GM12878 (cell line): ENCODE data around the gene HBA2. TPM values are rescaled to one million over a fixed set of nuclear protein-coding genes. Genes with fewer than 3 reads are reported as not detected.

Experiments used
- ATAC-seq: fragments of 200-7000 bp; cut with Tn5 transposase; 3 replicates; pipeline ENCODE4 v1.9.1; 2020; ENCODE audit warnings: mild to moderate bottlenecking, moderate library complexity
- BruUV-seq: library from RNA; stranded (reverse); fragments of 400-500 nt; replicated peaks from 2 replicates; lab custom pipeline; 2021; lab: Mats Ljungman, UMichigan
- CTCF ChIA-PET: fragments of 300-600 bp; sonication (Branson Sonifier 250); formaldehyde crosslinking; extraction: SDS; loops from one replicate; lab custom pipeline; 2021; ENCODE audit warnings: inconsistent platforms; lab: Yijun Ruan, JAX
- POLR2A ChIA-PET: fragments of 350-600 bp; formaldehyde crosslinking; extraction: SDS; loops from one replicate; lab custom pipeline; 2021; ENCODE audit warnings: inconsistent platforms; lab: Charles Lee
- RAD21 ChIA-PET: fragments of 300-600 bp; sonication (Branson Sonifier 250); formaldehyde crosslinking; loops from one replicate; lab custom pipeline; 2023; ENCODE audit warnings: antibody characterized with exemption; ENCODE audit not compliant: unreplicated experiment; lab: Charles Lee
- SMC1A ChIA-PET: fragments of 300-600 bp; sonication (Branson Sonifier 250); formaldehyde crosslinking; loops from one replicate; lab custom pipeline; 2023; ENCODE audit not compliant: unreplicated experiment, uncharacterized antibody; lab: Charles Lee
- DNase-seq: peaks from one replicate; pipeline ENCODE4 v3.0.0-alpha.2; 2011; ENCODE audit warnings: low read depth, low spot score
- FAIRE-seq: peaks from 3 replicates; lab custom pipeline; 2011; peaks lifted over from hg19 to GRCh38; lab: Jason Lieb, UNC
- H2AFZ ChIP-seq: 2 replicates; pipeline ENCODE4 v1.6.0; 2011; ENCODE audit warnings: low read depth, low read length, control low read depth; ENCODE audit not compliant: control insufficient read depth
- H3K27ac ChIP-seq: 2 replicates; pipeline ENCODE4 v1.5.1; 2011; ENCODE audit warnings: control low read depth; ENCODE audit not compliant: control insufficient read depth, insufficient read depth
- H3K27me3 ChIP-seq, 2 experiments: replicated peaks in 1 of 2; 2 replicates each; pipeline versions ENCODE4 v1.6.0 to v1.6.1; 2011; ENCODE audit warnings: low read length in 1 of 2; ENCODE audit not compliant: control insufficient read depth in 2 of 2, insufficient read depth in 2 of 2
- H3K36me3 ChIP-seq, 2 experiments: 2 replicates each; pipeline ENCODE4 v1.5.1; 2011; ENCODE audit warnings: low read length in 1 of 2; ENCODE audit not compliant: control insufficient read depth in 2 of 2, insufficient read depth in 2 of 2
- H3K4me1 ChIP-seq: 2 replicates; pipeline ENCODE4 v1.6.1; 2011; ENCODE audit warnings: mild to moderate bottlenecking, low read length, moderate library complexity, mixed read lengths; ENCODE audit not compliant: control insufficient read depth, insufficient read depth
- H3K4me2 ChIP-seq: 2 replicates; pipeline ENCODE4 v1.6.0; 2011; ENCODE audit warnings: control low read depth; ENCODE audit not compliant: control insufficient read depth, insufficient read depth
- H3K4me3 ChIP-seq: fragments of 200-600 bp; sonication (generic); 2 replicates; pipeline ENCODE4 v1.5.1; 2016
- H3K79me2 ChIP-seq: 2 replicates; pipeline ENCODE4 v1.6.0; 2011; ENCODE audit warnings: low read length; ENCODE audit not compliant: control insufficient read depth, insufficient read depth
- H3K9ac ChIP-seq: 2 replicates; pipeline ENCODE4 v1.8.0; 2011; ENCODE audit warnings: low read length, control low read depth, mixed read lengths; ENCODE audit not compliant: control insufficient read depth, insufficient read depth
- H3K9me3 ChIP-seq: replicated peaks from 3 replicates; pipeline ENCODE4 v1.5.1; 2011; ENCODE audit warnings: mild to moderate bottlenecking, low read length; ENCODE audit not compliant: control insufficient read depth, insufficient read depth
- H4K20me1 ChIP-seq: 2 replicates; pipeline ENCODE4 v1.6.0; 2011; ENCODE audit not compliant: control insufficient read depth, insufficient read depth
- CHD4 ChIP-seq: fragments of 200-600 bp; sonication (generic); IDR thresholded peaks from 2 replicates; pipeline ENCODE4 v1.6.1; 2016; ENCODE audit warnings: mild to moderate bottlenecking
- GABPA ChIP-seq: IDR thresholded peaks from 2 replicates; pipeline ENCODE4 v1.6.1; 2014; ENCODE audit warnings: antibody characterized with exemption, low read depth, mild to moderate bottlenecking, inconsistent platforms
- HCFC1 ChIP-seq: fragments of 150-350 bp; IDR thresholded peaks from 2 replicates; pipeline ENCODE4 v1.6.1; 2014; ENCODE audit warnings: low read length
- KLF5 ChIP-seq: fragments of 450-650 bp; IDR thresholded peaks from 2 replicates; pipeline ENCODE4 v1.6.1; 2014; ENCODE audit warnings: mild to moderate bottlenecking; ENCODE audit not compliant: partially characterized antibody
- NBN ChIP-seq: fragments of 450-650 bp; IDR thresholded peaks from 2 replicates; pipeline ENCODE4 v1.6.1; 2016
- NFYA ChIP-seq: IDR thresholded peaks from 2 replicates; pipeline ENCODE4 v1.6.1; 2011; ENCODE audit warnings: low read depth, mild to moderate bottlenecking, low read length, improper control_type of control experiment, borderline replicate concordance
- PAX8 ChIP-seq: fragments of 450-650 bp; IDR thresholded peaks from 2 replicates; pipeline ENCODE4 v1.6.1; 2017; ENCODE audit warnings: mild to moderate bottlenecking, moderate library complexity
- RCOR1 ChIP-seq: conservative IDR thresholded peaks from 2 replicates; pipeline ENCODE4 v1.6.1; 2012; ENCODE audit warnings: low read depth, low read length, improper control_type of control experiment
- TCF12 ChIP-seq: IDR thresholded peaks from 2 replicates; pipeline ENCODE4 v1.6.1; 2011; ENCODE audit warnings: low read depth, mild to moderate bottlenecking, low read length
- ZNF384 ChIP-seq: IDR thresholded peaks from 2 replicates; pipeline ENCODE4 v1.6.1; 2012; ENCODE audit warnings: low read depth, mild to moderate bottlenecking, low read length, improper control_type of control experiment, borderline replicate concordance
- WGBS: methylation state at CpG from one replicate; pipeline ENCODE4 v1.1.6; 2016; ENCODE audit warnings: low lambda C conversion rate; ENCODE audit not compliant: insufficient replicate concordance, insufficient coverage; ENCODE audit errors: missing lambda C conversion rate; 5-methylcytosine and 5-hydroxymethylcytosine counted together
- in situ Hi-C: fragments of 300-500 bp; cut with MboI; formaldehyde crosslinking; loops from 9 replicates; pipeline ENCODE4 v1.14.3; 2018; ENCODE audit warnings: mixed read lengths
- intact Hi-C: fragments of 100-400 bp; cut with micrococcal nuclease; formaldehyde crosslinking; loops from one replicate; pipeline ENCODE4 v1.14.2; 2022; ENCODE audit not compliant: unreplicated experiment
- polyA plus RNA-seq, 11 experiments: library from polyadenylated mRNA; depleted of rRNA in 4 of 11; unstranded in 6 of 11; stranded (reverse) in 5 of 11; fragments of >200 nt; fragmentation: Nextera tagmentation in 4 of 11; fragmentation: Illumina TruSeq in 1 of 11; extraction: Ambion mirVana in 4 of 11; extraction: Trizol in 1 of 11; gene quantifications; 1 replicate in 1 of 11; 2 replicates in 10 of 11; pipeline versions ENCODE4 v1.2.1 to v1.2.3, GENCODE V29; 2011 to 2016; ENCODE audit warnings: inconsistent platforms in 2 of 11, missing spikeins in 2 of 11, low read depth in 1 of 11
- total RNA-seq, 4 experiments: library from RNA; depleted of rRNA in 3 of 4; stranded (reverse); fragments of >200 nt in 3 of 4; fragmentation: Illumina TruSeq in 1 of 4; extraction: Trizol in 1 of 4; gene quantifications; 2 replicates each; pipeline versions ENCODE4 v1.2.1 to v1.2.3, GENCODE V29; 2013 to 2021
- TF ChIP-seq, protein P1 (sequence below): fragments of 450-650 bp; IDR thresholded peaks from 2 replicates; pipeline ENCODE4 v1.6.1; 2017; ENCODE audit warnings: mild to moderate bottlenecking, moderate library complexity
- TF ChIP-seq, protein P2 (sequence below): fragments of 450-650 bp; IDR thresholded peaks from 2 replicates; pipeline ENCODE4 v1.6.1; 2014; ENCODE audit warnings: mild to moderate bottlenecking
- TF ChIP-seq, protein P3 (sequence below): IDR thresholded peaks from 2 replicates; pipeline ENCODE4 v1.6.1; 2011; ENCODE audit warnings: mild to moderate bottlenecking, low read depth, low read length, moderate library complexity; ENCODE audit not compliant: insufficient replicate concordance
- TF ChIP-seq, protein P4 (sequence below): fragments of 450-650 bp; IDR thresholded peaks from 2 replicates; pipeline ENCODE4 v1.6.1; 2017; ENCODE audit warnings: mild to moderate bottlenecking, low read depth, inconsistent platforms; ENCODE audit not compliant: poor library complexity, severe bottlenecking

Gene HBA2
- total and polyA plus RNA-seq, 10 of the 15 experiments (the other 5 are each of a cell fraction or from before 2014, with no cell fraction given), result 0.30 to 0.96 (median 0.92) TPM; not detected in 7

DNA sequence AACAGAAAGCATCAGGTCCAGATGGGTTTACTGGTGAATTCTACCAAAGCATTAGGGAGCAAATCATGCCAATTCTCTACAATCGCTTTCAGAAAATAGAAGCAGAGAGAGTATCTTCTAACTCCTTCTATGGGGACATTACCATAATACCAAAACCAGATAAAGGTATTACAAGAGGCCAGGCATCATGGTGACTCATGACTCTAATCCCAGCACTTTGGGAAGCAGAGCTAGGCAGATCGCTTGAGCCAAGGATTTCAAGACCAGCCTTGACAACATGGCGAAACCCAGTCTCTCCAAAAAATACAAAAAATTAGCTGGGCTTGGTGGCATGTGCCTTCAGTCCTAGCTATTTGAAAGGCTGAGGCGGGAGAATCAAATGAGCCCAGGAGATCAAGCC is 30.6 kb downstream of the HBA2 start:
- in situ Hi-C loops (no loop called here), intact Hi-C loops (no loop called here)
- Histone ChIP-seq H3K27ac (no peak overlapping the region), H3K4me3 (no peak overlapping the region), H3K36me3 (peaks cover 14 to 31% of the 10 kb centered on the region in 2 experiments), H3K4me1 (no peaks in the 10 kb centered on the region), H4K20me1 (no peaks in the 10 kb centered on the region), H3K27me3 (no peaks in the 10 kb centered on the region), H3K4me2 (no peak overlapping the region), H2AFZ (no peak overlapping the region), H3K9ac (no peak overlapping the region), H3K79me2 (no peaks in the 10 kb centered on the region), H3K9me3 (no peaks in the 10 kb centered on the region)
- no peak for ATAC-seq
- ChIA-PET SMC1A (no interaction called here), POLR2A (interaction anchor here (1.1 kb wide), 1 partner anchor 25 kb away, joined by 3 read pairs; no protein-coding TSS in a partner anchor), CTCF (interaction anchor here (1.0 kb wide), 1 partner anchor 97 kb away, joined by 3 read pairs; no protein-coding TSS in a partner anchor), RAD21 (no interaction called here)
- no TSS peak for BruUV-seq
- 95% methylated on average over 4 of the region's 4 CpGs for WGBS
- FAIRE-seq, result no peak
- no peak for DNase-seq
- TF ChIP-seq, protein P1, sequence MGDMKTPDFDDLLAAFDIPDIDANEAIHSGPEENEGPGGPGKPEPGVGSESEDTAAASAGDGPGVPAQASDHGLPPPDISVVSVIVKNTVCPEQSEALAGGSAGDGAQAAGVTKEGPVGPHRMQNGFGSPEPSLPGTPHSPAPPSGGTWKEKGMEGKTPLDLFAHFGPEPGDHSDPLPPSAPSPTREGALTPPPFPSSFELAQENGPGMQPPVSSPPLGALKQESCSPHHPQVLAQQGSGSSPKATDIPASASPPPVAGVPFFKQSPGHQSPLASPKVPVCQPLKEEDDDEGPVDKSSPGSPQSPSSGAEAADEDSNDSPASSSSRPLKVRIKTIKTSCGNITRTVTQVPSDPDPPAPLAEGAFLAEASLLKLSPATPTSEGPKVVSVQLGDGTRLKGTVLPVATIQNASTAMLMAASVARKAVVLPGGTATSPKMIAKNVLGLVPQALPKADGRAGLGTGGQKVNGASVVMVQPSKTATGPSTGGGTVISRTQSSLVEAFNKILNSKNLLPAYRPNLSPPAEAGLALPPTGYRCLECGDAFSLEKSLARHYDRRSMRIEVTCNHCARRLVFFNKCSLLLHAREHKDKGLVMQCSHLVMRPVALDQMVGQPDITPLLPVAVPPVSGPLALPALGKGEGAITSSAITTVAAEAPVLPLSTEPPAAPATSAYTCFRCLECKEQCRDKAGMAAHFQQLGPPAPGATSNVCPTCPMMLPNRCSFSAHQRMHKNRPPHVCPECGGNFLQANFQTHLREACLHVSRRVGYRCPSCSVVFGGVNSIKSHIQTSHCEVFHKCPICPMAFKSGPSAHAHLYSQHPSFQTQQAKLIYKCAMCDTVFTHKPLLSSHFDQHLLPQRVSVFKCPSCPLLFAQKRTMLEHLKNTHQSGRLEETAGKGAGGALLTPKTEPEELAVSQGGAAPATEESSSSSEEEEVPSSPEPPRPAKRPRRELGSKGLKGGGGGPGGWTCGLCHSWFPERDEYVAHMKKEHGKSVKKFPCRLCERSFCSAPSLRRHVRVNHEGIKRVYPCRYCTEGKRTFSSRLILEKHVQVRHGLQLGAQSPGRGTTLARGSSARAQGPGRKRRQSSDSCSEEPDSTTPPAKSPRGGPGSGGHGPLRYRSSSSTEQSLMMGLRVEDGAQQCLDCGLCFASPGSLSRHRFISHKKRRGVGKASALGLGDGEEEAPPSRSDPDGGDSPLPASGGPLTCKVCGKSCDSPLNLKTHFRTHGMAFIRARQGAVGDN, result no peak
- TF ChIP-seq, protein P2, sequence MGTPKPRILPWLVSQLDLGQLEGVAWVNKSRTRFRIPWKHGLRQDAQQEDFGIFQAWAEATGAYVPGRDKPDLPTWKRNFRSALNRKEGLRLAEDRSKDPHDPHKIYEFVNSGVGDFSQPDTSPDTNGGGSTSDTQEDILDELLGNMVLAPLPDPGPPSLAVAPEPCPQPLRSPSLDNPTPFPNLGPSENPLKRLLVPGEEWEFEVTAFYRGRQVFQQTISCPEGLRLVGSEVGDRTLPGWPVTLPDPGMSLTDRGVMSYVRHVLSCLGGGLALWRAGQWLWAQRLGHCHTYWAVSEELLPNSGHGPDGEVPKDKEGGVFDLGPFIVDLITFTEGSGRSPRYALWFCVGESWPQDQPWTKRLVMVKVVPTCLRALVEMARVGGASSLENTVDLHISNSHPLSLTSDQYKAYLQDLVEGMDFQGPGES, result no peak
- no peak for TF ChIP-seq PAX8
- no peak for TF ChIP-seq TCF12
- no peak for TF ChIP-seq HCFC1
- TF ChIP-seq, protein P3, sequence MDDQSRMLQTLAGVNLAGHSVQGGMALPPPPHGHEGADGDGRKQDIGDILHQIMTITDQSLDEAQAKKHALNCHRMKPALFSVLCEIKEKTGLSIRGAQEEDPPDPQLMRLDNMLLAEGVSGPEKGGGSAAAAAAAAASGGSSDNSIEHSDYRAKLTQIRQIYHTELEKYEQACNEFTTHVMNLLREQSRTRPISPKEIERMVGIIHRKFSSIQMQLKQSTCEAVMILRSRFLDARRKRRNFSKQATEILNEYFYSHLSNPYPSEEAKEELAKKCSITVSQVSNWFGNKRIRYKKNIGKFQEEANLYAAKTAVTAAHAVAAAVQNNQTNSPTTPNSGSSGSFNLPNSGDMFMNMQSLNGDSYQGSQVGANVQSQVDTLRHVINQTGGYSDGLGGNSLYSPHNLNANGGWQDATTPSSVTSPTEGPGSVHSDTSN, result no peak
- TF ChIP-seq, protein P4, sequence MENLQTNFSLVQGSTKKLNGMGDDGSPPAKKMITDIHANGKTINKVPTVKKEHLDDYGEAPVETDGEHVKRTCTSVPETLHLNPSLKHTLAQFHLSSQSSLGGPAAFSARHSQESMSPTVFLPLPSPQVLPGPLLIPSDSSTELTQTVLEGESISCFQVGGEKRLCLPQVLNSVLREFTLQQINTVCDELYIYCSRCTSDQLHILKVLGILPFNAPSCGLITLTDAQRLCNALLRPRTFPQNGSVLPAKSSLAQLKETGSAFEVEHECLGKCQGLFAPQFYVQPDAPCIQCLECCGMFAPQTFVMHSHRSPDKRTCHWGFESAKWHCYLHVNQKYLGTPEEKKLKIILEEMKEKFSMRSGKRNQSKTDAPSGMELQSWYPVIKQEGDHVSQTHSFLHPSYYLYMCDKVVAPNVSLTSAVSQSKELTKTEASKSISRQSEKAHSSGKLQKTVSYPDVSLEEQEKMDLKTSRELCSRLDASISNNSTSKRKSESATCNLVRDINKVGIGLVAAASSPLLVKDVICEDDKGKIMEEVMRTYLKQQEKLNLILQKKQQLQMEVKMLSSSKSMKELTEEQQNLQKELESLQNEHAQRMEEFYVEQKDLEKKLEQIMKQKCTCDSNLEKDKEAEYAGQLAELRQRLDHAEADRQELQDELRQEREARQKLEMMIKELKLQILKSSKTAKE, result no peak
- no peak for TF ChIP-seq KLF5
- no peak for TF ChIP-seq NBN
- TF ChIP-seq RCOR1, result no peak
- no peak for TF ChIP-seq ZNF384
- TF ChIP-seq NFYA, result no peak
- TF ChIP-seq CHD4, result no peak
- TF ChIP-seq GABPA, result no peak
